ENCODE results near the gene ABRACL. TPM values are rescaled to one million over a fixed set of nuclear protein-coding genes. Genes with fewer than 3 reads are reported as not detected.
A peak's percentile ranks its signal among the peaks of the same experiment; 100 is the strongest.

The ABRACL gene
- total RNA-seq, 4 donors from 2014 or later = 1.5 to 3.0 (median 1.8) TPM; not detected in 1

- no peaks in the 10 kb centered on the region for H3K27me3 ChIP-seq
- H3K4me3 ChIP-seq = peak overlapping the region in 3 of 4 donors; percentile 81 to 94 (median 84)
- no peak for DNase-seq
- no peak overlapping the region for H3K27ac ChIP-seq
- ATAC-seq = no peak
- intact Hi-C loops (cut with DNase I; ENCODE audit: low total_unique reads) (no loop called here), in situ Hi-C loops (cut with MboI; ENCODE audit: low sequenced_read_pairs in 4 of 4) (no loop called here)
- H3K9me3 ChIP-seq = no peaks in the 10 kb centered on the region
- no peaks in the 10 kb centered on the region for H3K36me3 ChIP-seq
- peaks cover 0 to 7% of the 10 kb centered on the region in 2 donors for H3K4me1 ChIP-seq
- TF ChIP-seq CTCF (IDR thresholded peaks at IDR 0.05 in 4 of 5, conservative IDR thresholded peaks at IDR 0.05 in 1 of 5) = no peak
- TF ChIP-seq POLR2A (IDR thresholded peaks at IDR 0.05) = no peak
Measured at GRCh38 chr6:139027620-139028182, 844 bp upstream of the ABRACL start.

GRCh38 chr6:139028215-139028657, 309 bp upstream of the ABRACL start:
- H3K36me3 ChIP-seq = no peaks in the 10 kb centered on the region
- ATAC-seq = no peak
- DNase-seq = no peak
- no peaks in the 10 kb centered on the region for H3K9me3 ChIP-seq
- H3K27me3 ChIP-seq = no peaks in the 10 kb centered on the region
- peaks cover 0 to 7% of the 10 kb centered on the region in 2 donors for H3K4me1 ChIP-seq
- in situ Hi-C loops (cut with MboI; ENCODE audit: low sequenced_read_pairs in 4 of 4) = no loop called here
- H3K4me3 ChIP-seq = peak overlapping the region; percentile 81 to 96 (median 89)
- peak overlapping the region; percentile 17 to 70 (median 62) for H3K27ac ChIP-seq
- intact Hi-C loops (cut with DNase I; ENCODE audit: low total_unique reads) = no loop called here
- no peak for TF ChIP-seq CTCF (IDR thresholded peaks at IDR 0.05 in 4 of 5, conservative IDR thresholded peaks at IDR 0.05 in 1 of 5)
- no peak for TF ChIP-seq POLR2A (IDR thresholded peaks at IDR 0.05)

- Histone ChIP-seq H3K27ac (peak overlapping the region; percentile 17 to 70 (median 62)), H3K9me3 (no peaks in the 10 kb centered on the region), H3K4me1 (peaks cover 0 to 7% of the 10 kb centered on the region in 2 donors), H3K36me3 (no peaks in the 10 kb centered on the region), H3K27me3 (no peaks in the 10 kb centered on the region), H3K4me3 (peak overlapping the region; percentile 81 to 96 (median 89))
- DNase-seq (peak; percentile 20 to 34), ATAC-seq (peak; percentile 51 to 73)
- TF ChIP-seq CTCF (IDR thresholded peaks at IDR 0.05 in 4 of 5, conservative IDR thresholded peaks at IDR 0.05 in 1 of 5) = no peak
- TF ChIP-seq POLR2A (IDR thresholded peaks at IDR 0.05) = no peak
- intact Hi-C loops (cut with DNase I; ENCODE audit: low total_unique reads) (loop anchor here (5.0 kb wide), 1 partner anchor 103 kb away; no protein-coding TSS in a partner anchor), in situ Hi-C loops (cut with MboI; ENCODE audit: low sequenced_read_pairs in 4 of 4) (no loop called here)
Measured at GRCh38 chr6:139029470-139030227, 1.1 kb downstream of the ABRACL start.

- no peak for DNase-seq
- H3K36me3 ChIP-seq = no peaks in the 10 kb centered on the region
- no peak for ATAC-seq
- peak overlapping the region in 1 of 4 donors; percentile 81 for H3K4me3 ChIP-seq
- no peak for TF ChIP-seq CTCF (IDR thresholded peaks at IDR 0.05 in 4 of 5, conservative IDR thresholded peaks at IDR 0.05 in 1 of 5)
- TF ChIP-seq POLR2A (IDR thresholded peaks at IDR 0.05) = no peak
- H3K9me3 ChIP-seq = no peaks in the 10 kb centered on the region
- no peaks in the 10 kb centered on the region for H3K27me3 ChIP-seq
- peaks cover 0 to 7% of the 10 kb centered on the region in 2 donors for H3K4me1 ChIP-seq
- in situ Hi-C loops (cut with MboI; ENCODE audit: low sequenced_read_pairs in 4 of 4) = no loop called here
- intact Hi-C loops (cut with DNase I; ENCODE audit: low total_unique reads) = loop anchor here (5.0 kb wide), 1 partner anchor 102 kb away; no protein-coding TSS in a partner anchor
- peak overlapping the region in 1 of 4 donors; percentile 70 for H3K27ac ChIP-seq
Measured at GRCh38 chr6:139030228-139030963, 1.9 kb downstream of the ABRACL start.
